Stimulated activated CD4-positive, alpha-beta T cell treated with anti-CD3 and anti-CD28 coated beads, Interleukin-2, amount 100 ng/mL, for 4 hours (primary cell): ENCODE data around the gene CBLC.

Experiments used
- DNase-seq: peaks from one replicate; pipeline ENCODE4 v3.0.0-alpha.2; 2020; ENCODE audit warnings: low read depth

Gene CBLC

GRCh38 chr19:44777715-44778347 is at the start of gene CBLC:
CBLC (plus strand) TSS chr19:44777890; CDS start chr19:44777932, 42 bp downstream.
- DNase-seq, result no peak

GRCh38 chr19:44728178-44728577 is 49.5 kb upstream of the CBLC start:
- DNase-seq, result no peak

GRCh38 chr19:44729516-44730033 is 48.1 kb upstream of the CBLC start:
- DNase-seq, result no peak

- DNase-seq, result no peak
Observed at GRCh38 chr19:44731081-44731480, 46.6 kb upstream of the CBLC start.

GRCh38 chr19:44731622-44732021 is 46.1 kb upstream of the CBLC start:
- DNase-seq, result no peak

- no peak for DNase-seq
Observed at GRCh38 chr19:44732235-44733014, 45.3 kb upstream of the CBLC start.

GRCh38 chr19:44734357-44734756 is 43.3 kb upstream of the CBLC start:
- no peak for DNase-seq

- DNase-seq, result no peak
Observed at GRCh38 chr19:44735011-44735410, 42.7 kb upstream of the CBLC start.

GRCh38 chr19:44737238-44738071 is 40.2 kb upstream of the CBLC start:
- no peak for DNase-seq

- no peak for DNase-seq
Observed at GRCh38 chr19:44738136-44738535, 39.6 kb upstream of the CBLC start.

- DNase-seq, result no peak
Observed at GRCh38 chr19:44738603-44739558, 38.8 kb upstream of the CBLC start.

- no peak for DNase-seq
Observed at GRCh38 chr19:44740351-44740824, 37.3 kb upstream of the CBLC start.

- DNase-seq, result no peak
Observed at GRCh38 chr19:44741258-44741731, 36.4 kb upstream of the CBLC start.

GRCh38 chr19:44741841-44742329 is 35.8 kb upstream of the CBLC start:
- DNase-seq, result no peak

GRCh38 chr19:44742330-44743061 is 35.2 kb upstream of the CBLC start:
- no peak for DNase-seq

- no peak for DNase-seq
Observed at GRCh38 chr19:44744871-44745332, 32.8 kb upstream of the CBLC start.

- DNase-seq, result no peak
Observed at GRCh38 chr19:44745341-44745831, 32.3 kb upstream of the CBLC start.

GRCh38 chr19:44745887-44746600 is 31.6 kb upstream of the CBLC start:
- DNase-seq, result no peak

GRCh38 chr19:44746616-44746945 is 31.1 kb upstream of the CBLC start:
- DNase-seq, result no peak
